ENCODE results near the gene B3GNT5.

The B3GNT5 gene

DNA sequence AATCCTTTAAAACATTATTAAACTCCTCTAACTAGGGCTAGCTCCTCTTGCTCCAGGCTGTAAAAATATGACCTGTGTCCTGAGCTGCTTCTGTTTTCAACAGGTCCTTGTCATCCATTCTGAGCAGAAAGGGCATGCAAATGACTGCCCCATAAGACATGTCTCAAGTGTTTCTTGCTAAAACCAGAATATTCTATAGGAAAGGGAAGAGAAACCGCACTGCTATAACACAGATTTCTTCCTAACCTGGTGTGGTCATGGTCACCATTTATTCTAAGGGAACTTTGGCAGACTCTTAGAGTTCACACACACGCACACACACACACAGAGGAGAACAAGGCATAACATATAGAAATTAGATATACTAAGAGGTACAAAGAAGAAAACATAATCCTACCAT, 34.2 kb upstream of the B3GNT5 start:
- no peak overlapping the region for H3K4me3 ChIP-seq (replicated peaks; ENCODE audit: low read depth, low read length)
- TF ChIP-seq, protein P1, sequence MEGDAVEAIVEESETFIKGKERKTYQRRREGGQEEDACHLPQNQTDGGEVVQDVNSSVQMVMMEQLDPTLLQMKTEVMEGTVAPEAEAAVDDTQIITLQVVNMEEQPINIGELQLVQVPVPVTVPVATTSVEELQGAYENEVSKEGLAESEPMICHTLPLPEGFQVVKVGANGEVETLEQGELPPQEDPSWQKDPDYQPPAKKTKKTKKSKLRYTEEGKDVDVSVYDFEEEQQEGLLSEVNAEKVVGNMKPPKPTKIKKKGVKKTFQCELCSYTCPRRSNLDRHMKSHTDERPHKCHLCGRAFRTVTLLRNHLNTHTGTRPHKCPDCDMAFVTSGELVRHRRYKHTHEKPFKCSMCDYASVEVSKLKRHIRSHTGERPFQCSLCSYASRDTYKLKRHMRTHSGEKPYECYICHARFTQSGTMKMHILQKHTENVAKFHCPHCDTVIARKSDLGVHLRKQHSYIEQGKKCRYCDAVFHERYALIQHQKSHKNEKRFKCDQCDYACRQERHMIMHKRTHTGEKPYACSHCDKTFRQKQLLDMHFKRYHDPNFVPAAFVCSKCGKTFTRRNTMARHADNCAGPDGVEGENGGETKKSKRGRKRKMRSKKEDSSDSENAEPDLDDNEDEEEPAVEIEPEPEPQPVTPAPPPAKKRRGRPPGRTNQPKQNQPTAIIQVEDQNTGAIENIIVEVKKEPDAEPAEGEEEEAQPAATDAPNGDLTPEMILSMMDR (IDR thresholded peaks at IDR 0.05; ENCODE audit: low read length, missing control alignments): no peak
- DNase-seq (ENCODE audit: low read depth): no peak

DNA sequence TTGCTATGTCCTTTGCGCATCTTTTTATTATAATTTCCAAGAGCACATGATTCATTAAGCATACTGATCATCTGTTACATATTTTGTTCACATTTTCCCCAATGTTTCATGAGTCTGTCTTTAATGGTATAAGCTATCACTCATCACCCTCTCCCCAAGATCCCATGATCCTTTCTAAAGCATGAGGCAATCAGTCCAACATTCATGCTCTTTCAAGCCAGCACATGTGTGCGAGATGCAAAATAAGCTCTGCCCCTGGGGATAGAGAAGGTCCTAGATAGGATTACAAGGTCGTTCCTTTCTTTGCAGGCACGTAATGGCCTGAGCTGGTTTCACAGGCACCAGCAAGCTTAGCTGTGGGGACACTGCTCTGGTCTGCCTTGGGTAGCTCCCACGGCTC, 32.2 kb upstream of the B3GNT5 start:
- TF ChIP-seq, protein P1 (IDR thresholded peaks at IDR 0.05; ENCODE audit: low read length, missing control alignments): no peak
- no peak overlapping the region for H3K4me3 ChIP-seq (replicated peaks; ENCODE audit: low read depth, low read length)
- no peak for DNase-seq (ENCODE audit: low read depth)

DNA sequence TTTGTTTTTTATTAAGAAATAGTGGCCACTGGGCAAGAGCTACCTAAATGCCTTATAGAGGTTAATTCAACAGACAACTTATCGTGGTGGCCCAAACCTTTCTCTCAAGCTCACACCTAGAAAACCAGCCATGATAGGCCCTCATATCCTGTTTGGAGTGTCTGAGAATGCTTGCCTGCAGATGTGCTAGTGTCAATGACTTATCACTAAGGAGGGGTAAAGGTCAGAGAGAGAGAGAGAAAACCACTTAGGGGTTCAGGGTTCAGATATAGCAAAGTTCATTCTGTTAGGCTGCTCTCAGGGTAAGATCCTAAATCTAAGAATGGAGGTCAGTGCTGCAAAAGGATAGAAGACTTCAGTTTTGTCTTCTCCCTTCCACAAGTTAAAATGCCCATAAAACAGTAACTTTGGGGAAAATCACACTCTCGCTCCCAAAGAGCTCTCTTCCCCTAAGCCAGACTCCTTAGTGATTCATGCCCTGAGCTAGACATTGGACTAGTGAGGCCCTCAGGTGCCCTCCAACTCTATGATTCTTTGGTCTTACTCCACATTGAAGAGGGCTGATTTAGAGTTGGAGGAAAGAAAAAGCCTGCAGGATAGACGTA, 30.3 kb upstream of the B3GNT5 start:
- DNase-seq (ENCODE audit: low read depth): no peak
- TF ChIP-seq, protein P1 (IDR thresholded peaks at IDR 0.05; ENCODE audit: low read length, missing control alignments): no peak
- H3K4me3 ChIP-seq (replicated peaks; ENCODE audit: low read depth, low read length): no peak overlapping the region

DNA sequence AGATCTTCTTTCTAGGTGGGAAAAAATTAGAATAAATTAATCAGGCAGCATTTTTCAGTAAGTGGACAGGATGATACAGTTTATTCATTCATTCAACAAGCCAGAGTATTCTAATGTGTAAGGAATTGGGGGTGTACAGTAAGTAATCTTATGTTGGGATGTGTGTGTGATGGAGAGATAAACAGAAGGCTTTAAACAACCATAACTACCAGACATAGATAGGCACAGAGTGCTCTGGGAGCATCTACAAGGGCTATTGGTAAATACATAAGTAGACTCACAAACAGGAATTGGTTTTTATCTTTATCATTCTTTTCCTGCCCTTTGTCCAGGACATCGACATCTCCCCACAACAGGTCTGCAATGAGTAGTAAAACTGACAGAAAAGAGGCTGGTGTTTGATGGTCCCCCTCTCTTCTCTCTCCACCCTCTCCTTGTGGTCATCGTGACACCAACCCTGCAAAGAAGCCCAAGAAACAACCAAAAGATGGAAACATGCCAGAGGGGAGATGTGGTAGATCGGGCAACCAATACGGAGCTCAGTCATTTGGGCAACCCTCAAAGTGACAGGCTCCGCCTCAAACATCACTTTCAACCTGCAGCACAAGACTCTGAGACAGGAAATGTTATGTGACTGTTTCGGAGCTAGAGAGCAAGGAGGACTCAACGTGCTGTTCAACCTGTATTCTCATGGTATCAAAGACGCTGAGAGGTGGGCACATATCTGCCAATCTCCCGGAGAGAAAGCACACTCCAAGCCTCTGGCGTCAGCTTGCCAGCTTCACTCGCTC, 28.7 kb upstream of the B3GNT5 start:
- TF ChIP-seq, protein P1 (IDR thresholded peaks at IDR 0.05; ENCODE audit: low read length, missing control alignments): no peak
- no peak overlapping the region for H3K4me3 ChIP-seq (replicated peaks; ENCODE audit: low read depth, low read length)
- no peak for DNase-seq (ENCODE audit: low read depth)

DNA sequence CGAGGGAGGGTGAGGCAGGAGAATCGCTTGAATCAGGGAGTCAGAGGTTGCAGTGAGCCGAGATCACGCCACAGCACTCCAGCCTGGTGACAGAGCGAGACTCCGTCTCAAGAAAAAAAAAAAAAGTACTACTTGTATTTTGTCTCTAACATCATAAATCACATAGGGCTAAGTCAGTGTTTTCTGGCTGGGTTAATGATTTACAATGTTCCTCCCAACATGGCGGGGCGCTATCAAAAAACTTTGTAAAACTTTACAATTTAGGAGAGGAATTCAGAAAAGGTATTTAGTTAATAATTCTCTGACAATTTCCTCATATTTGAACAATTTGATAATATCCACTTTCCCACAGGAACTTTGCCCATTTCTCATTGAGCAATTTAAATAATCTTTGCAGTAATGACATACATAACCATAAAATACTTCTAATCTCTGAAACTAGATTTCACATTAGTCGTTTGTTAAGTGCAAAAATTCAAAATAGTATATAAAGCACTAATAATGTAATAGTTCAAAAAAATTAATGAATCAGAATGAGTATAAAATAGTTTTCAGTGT, 26.6 kb upstream of the B3GNT5 start:
- TF ChIP-seq, protein P1 (IDR thresholded peaks at IDR 0.05; ENCODE audit: low read length, missing control alignments): no peak
- no peak overlapping the region for H3K4me3 ChIP-seq (replicated peaks; ENCODE audit: low read depth, low read length)
- DNase-seq (ENCODE audit: low read depth): no peak

DNA sequence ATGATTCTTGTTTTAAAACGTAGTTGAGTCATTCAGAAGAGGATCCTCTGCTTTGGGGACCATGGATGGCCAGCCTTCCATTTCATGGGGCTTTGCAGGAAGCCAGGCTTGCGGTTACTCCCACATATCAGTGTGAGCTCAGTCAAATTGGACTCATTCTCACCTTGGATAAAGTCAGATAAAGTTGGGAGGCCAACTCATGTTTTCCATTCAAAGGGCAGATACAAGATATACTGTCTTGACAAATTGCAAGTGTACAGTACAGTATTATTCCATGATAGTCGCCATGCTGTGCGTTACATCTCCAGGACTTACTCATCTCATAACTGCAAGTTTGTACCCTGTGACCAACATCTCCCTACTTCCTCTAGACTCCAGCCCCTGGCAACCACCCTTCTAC, 25.5 kb upstream of the B3GNT5 start:
- DNase-seq (ENCODE audit: low read depth): no peak
- no peak overlapping the region for H3K4me3 ChIP-seq (replicated peaks; ENCODE audit: low read depth, low read length)
- TF ChIP-seq, protein P1 (IDR thresholded peaks at IDR 0.05; ENCODE audit: low read length, missing control alignments): no peak
